GM18505 (cell line): ENCODE measurements around the gene ZNF665.

Experiments
- ATAC-seq: cut with Tn5 transposase; IDR thresholded peaks from one replicate; pipeline ENCODE4 v1.9.1; 2021; ENCODE audit not compliant: unreplicated experiment
- POLR2A ChIP-seq: IDR thresholded peaks from 4 replicates; pipeline ENCODE4 v1.6.1; 2011; ENCODE audit warnings: borderline replicate concordance; ENCODE audit not compliant: insufficient read depth, insufficient read length; ENCODE audit errors: extremely low read depth

The ZNF665 gene

DNA sequence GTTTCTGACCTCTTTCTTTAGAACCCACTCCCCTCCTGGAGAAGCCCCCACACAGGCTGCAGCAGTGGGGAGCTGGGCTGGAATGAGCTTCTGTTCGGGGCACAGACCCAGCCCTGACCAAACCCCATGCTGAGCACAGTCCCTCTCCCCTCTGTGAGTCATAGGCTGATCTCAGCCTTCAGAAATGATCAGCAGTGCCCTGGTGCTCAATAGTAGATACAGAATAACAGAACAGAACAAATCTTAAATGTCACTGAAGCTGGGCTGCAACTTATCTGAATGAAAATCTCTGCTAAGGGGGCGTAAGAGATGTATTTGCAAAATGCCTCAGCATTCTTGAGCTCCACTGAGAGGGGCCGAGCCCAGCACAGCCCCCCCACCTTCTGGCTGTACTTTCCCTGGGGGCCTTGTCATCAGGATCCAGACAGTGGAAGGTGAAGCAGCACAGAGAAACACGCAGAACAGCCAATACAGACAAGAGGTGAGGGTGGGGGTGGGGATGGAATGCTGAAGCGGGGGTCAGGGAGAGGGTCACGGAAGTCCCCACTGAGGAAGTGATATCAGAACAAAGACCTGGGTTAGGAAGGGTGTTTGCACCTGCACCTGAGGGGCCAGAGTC is 9.9 kb downstream of the ZNF665 start:
- TF ChIP-seq POLR2A = no peak
- no peak for ATAC-seq

DNA sequence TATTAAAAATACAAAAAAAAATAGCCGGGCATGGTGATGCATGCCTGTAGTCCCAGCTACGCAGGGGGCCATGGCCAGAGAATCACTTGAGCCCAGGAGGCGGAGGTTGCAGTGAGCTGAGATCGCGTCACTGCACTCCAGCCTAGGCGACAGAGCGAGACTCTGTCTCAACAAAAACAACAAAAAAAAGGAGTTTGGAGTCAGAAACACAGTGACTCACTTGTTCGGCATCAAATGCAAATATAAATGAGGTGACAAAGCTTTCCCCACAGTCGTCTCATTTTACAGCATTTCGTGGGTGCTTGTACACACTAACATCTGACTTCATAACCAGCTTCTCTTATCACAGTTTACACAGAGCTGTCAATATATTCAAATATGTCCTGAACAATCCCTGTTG is 11.0 kb downstream of the ZNF665 start:
- no peak for ATAC-seq

DNA sequence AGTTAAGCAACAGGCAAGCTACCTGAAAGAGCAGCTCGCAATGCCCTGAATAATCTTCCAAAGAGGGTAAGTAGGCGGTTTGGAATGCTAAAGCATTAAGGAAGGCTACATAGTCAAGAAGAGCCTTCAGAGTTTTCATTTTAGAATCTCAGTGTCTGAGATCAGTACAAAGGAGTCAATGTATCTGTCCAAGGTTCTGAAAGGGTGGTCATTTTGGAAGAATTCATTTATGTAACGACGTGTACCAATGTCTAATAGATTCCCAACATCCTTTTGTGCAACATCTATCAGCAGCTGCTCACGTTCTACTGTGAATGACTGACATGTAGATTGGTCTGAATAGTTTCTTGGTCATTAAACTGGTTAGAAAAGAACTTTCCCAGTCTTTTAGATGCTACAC is 15.2 kb downstream of the ZNF665 start:
- ATAC-seq = no peak
- no peak for TF ChIP-seq POLR2A

More for the DNA sequence above, 11.0 kb downstream of the ZNF665 start:
- TF ChIP-seq POLR2A = no peak

DNA sequence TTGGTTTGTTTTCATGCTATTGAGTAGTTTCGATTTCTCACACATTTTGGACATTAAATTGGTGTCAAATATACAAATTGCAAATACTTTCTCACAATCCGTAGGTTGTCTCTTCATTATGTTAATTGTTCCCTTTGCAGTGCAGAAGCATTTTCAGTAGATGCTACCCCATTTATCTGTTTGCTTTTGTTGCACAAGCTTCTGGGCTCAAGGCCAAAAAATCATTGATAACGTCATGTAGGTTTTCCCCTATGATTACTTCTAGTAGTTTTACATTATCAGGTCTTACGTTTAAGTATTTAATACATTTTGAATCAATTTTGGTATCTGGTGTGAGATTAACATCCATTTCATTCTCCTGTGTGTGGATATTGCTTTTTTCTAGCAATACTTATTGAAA is 20.3 kb downstream of the ZNF665 start:
- no peak for ATAC-seq
- no peak for TF ChIP-seq POLR2A

DNA sequence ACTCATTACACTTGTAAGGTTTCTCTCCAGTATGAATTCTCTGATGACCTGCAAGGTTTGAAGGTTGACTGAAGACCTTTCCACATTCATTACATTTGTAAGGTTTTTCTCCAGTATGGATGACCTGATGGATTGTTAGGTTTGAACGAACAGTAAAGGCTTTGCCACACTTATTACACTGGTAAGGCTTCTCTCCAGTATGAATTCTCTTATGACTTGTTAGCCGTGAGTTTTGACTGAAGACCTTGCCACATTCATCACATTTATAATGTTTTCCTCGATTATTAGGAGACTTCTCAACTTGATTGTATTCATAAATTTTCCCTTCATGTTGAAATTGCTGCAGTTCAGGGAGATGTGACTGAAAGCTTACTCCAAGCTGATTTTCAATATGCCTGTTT is 27.5 kb downstream of the ZNF665 start:
- no peak for ATAC-seq
- TF ChIP-seq POLR2A = no peak

DNA sequence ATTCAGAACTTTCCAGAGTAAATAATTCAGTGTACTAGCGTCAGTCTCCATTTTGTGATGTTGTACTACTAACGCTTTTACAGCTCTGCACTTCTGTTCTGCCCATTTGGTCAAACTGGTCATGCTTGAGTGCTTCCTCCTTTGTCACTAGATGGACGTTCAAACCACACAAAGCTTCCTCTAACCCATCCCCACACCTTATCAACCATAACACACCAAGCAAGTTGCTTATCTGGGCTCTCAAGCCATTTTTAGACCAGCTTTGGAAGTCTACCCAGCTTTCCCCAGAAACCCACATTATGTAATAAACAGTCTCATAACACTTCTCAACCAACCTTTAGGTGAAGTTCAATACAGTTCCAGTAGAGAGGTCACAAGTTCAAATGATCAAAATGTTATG is 32.0 kb downstream of the ZNF665 start:
- ATAC-seq = no peak
- TF ChIP-seq POLR2A = no peak

DNA sequence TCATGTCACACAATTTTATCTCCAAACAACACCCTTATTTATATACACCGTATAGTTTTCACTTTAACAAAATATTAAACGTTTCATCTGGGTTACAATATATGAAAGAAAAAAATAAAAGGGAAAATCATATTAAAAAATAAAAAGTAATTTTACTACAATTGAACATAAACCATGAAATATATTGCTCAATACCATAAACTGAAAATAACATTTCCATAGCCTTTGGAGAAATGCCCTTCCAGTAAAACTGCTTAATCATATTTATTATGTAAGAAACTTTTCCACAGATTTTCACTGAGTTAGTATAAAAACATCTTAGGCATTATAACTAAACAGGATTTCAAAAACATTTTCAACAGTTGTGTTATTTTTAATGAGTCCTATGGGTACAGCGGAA is 32.8 kb downstream of the ZNF665 start:
- ATAC-seq = no peak
- no peak for TF ChIP-seq POLR2A

DNA sequence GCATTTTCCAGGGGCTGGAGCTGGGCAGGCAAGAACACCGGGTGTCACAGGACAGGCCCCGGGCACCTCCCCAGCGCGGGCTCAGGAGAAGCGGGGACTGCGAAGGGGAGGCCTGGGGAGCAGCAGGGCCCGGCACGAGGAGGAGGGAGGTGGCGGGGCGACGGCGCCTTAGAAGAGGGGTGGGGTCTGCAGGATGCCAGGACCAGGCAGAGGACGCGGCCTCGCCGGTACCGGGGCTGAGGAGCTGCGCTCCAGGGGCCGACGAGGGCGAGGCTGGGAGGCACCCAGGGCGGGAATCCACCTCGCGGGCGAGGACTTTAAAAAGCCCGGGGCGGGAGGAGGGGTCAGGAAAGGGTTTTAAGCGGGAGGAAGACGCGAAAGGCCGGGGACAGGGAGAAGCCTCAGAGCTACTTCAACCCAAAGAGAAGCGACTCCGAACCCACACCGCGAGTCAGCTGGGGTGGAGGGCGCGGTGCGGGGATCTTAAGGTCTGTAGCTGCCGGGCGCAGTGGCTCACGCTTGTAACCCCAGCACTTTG is 35.0 kb downstream of the ZNF665 start:
- ATAC-seq = no peak
- no peak for TF ChIP-seq POLR2A

DNA sequence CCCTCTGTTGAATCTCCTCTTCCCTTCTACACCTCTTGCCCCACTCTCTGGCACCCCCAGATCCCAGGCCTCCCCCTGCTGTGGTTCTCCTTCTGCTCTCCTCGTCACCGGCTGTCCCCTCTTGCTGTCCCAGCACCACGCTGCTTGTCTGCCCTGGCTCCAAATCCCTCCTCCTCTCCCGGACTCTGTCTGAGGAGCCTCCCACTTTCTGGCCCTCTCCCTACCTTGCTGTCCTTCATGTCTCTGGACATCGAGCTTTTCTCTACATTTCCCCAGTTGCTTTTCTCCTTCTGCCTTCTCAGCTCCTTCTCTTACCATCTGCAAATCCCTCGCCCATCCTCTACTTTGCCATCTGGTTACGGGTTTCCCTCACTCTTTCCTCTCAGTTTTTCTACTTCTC is 35.5 kb downstream of the ZNF665 start:
- ATAC-seq = no peak
- no peak for TF ChIP-seq POLR2A

DNA sequence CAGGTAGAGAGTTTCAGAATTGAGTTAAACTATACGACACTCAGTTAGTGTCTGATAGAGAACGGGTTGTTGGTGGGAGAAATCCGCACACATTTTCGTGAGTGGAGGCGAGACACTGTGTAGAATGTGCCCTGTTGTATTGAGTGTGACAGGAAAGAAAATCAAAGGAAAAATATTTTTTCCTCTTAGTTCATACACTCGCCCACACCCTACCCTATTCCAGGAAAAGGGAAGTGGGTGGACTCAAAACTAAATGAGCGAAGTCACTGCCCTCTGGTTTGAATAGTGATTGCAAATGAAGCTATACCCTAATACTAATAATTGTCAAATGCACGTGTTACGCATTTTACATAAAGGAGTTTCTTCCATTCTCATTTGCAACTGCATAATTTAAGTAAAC is 36.3 kb downstream of the ZNF665 start:
- ATAC-seq = no peak
- no peak for TF ChIP-seq POLR2A

DNA sequence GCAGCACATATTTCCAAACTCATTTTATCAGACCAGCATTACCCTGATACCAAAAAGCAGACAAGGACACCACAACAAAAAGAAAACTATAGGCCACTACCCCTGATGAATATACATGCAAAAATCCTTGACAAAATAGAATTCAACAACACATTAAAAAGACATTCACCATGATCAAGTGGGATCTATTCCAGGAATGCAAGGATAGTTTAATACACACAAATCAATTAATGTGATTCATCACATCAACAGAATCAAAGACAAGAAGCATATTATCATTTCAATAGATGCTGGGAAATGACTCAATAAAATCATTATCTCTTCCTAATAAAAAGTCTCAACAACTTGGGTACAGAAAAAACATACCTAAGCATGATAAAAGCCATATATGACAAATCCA is 45.5 kb downstream of the ZNF665 start:
- no peak for ATAC-seq
- TF ChIP-seq POLR2A = no peak

DNA sequence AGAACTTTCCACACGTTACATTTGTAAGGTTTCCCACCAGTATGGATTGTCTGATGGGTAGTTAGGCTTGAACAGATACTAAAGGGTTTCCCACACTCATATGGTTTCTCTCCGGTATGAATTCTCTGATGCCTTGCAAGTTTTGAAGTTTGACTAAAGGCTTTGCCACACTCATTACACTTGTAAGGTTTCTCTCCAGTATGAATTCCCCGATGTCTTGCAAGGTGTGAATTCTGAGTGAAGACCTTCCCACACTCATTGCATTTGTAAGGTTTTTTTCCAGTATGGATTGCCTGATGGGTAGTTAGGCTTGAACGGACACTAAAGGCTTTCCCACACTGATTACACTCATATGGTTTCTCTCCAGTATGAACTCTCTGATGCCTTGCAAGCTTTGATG is 52.8 kb downstream of the ZNF665 start:
- TF ChIP-seq POLR2A = no peak

DNA sequence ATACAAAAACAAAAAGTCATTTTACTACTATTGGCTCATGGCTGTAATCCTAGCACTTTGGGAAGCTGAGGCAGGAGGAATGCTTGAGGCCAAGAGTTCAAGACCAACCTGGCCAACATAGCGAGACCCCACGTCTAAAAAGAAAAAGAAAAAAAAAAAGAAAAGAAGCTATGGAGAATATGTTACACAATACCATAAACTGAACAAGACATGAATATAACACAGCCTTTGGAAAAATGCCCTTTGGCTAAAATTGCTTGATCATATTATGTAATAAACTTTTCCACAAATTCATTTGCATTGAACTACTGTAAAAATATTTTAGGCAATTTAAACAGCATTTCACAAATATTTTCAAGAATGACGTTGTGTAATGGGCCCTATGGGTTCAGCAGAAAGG is 56.7 kb downstream of the ZNF665 start:
- TF ChIP-seq POLR2A = no peak
- ATAC-seq = no peak

More for the DNA sequence above, 52.8 kb downstream of the ZNF665 start:
- ATAC-seq = no peak

DNA sequence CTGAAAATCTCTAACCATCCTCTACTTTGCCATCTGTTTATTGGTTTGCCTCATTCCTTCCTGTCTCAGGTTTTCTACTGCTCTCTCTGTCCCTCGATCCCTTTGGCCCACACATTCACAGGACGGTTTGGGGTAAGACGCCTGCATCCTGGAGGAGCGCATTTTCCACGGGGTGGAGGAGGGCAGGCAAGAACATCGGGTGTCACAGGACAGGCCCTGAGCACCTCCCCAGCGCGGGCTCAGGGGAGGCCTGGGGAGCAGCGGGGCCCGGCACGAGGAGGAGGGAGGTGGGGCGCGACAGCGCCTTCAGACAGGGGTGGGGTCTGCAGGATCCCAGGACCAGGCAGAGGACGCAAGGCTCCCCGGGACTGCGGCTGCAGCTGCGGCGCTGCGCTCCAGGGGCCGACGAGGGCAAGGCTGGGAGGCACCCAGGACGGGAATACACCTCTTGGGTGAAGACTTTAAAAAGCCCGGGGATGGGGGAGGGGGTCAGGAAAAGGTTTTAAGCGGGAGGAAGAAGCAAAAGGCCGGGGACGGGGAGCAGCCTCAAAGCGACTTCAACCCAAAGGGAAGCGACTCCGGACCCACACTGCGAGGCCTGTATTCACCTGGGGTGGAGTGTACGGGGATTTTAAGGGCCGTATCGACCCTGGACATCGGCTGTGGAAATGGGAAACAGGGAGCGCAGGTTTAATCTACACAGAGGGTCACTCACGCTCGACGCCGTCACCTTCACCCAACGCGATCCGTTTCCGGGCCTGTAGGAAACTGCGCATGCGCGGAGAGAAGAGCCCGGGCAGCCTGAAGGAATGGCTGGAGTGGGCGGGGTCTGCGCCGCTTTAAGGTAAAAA is 60.8 kb downstream of the ZNF665 start, which contains the start of gene ZNF415:
Gene ZNF415, minus strand, starts transcription at position 770 of the 851 bp plus-strand sequence. CDS start 10,234 bp downstream, outside the sequence.
- no peak for ATAC-seq
- TF ChIP-seq POLR2A = no peak
